IMR-90 (cell line): Measurements from ENCODE around the gene MGLL.

ENCODE experiments used
- BHLHE40 ChIP-seq: fragments of 150-350 bp; IDR thresholded peaks from 2 replicates; pipeline ENCODE4 v1.6.1; 2016; ENCODE audit warnings: mild to moderate bottlenecking, low read depth, low read length
- CEBPB ChIP-seq: IDR thresholded peaks from 2 replicates; pipeline ENCODE4 v1.6.1; 2012; ENCODE audit warnings: low read depth, low read length, improper control_type of control experiment
- CHD1 ChIP-seq: IDR thresholded peaks from 2 replicates; pipeline ENCODE4 v1.6.1; 2012; ENCODE audit warnings: low read depth, low read length, improper control_type of control experiment
- CTCF ChIP-seq: conservative IDR thresholded peaks from 2 replicates; pipeline ENCODE4 v1.5.1; 2012; ENCODE audit warnings: mild to moderate bottlenecking, low read depth, low read length, improper control_type of control experiment
- ELK1 ChIP-seq: fragments of 150-350 bp; IDR thresholded peaks from 2 replicates; pipeline ENCODE4 v1.6.1; 2016; ENCODE audit warnings: low read depth, mild to moderate bottlenecking, low read length, moderate library complexity, borderline replicate concordance
- MAFK ChIP-seq: IDR thresholded peaks from 2 replicates; pipeline ENCODE4 v1.6.1; 2012; ENCODE audit warnings: low read depth, low read length, improper control_type of control experiment
- MAZ ChIP-seq: IDR thresholded peaks from 2 replicates; pipeline ENCODE4 v1.6.1; 2012; ENCODE audit warnings: low read depth, mild to moderate bottlenecking, low read length, improper control_type of control experiment, moderate library complexity, borderline replicate concordance
- MXI1 ChIP-seq: IDR thresholded peaks from 2 replicates; pipeline ENCODE4 v1.6.1; 2012; ENCODE audit warnings: low read depth, mild to moderate bottlenecking, low read length, moderate library complexity, borderline replicate concordance
- POLR2A ChIP-seq: IDR thresholded peaks from 2 replicates; pipeline ENCODE4 v1.6.1; 2012; ENCODE audit warnings: mild to moderate bottlenecking, low read depth, low read length
- RAD21 ChIP-seq: IDR thresholded peaks from 2 replicates; pipeline ENCODE4 v1.6.1; 2012; ENCODE audit warnings: low read length, improper control_type of control experiment
- RFX5 ChIP-seq: IDR thresholded peaks from 2 replicates; pipeline ENCODE4 v1.8.0; 2012; ENCODE audit warnings: low read depth, mild to moderate bottlenecking, low read length, moderate library complexity
- SMC3 ChIP-seq: fragments of 150-350 bp; IDR thresholded peaks from 2 replicates; pipeline ENCODE4 v1.6.1; 2016; ENCODE audit warnings: low read depth, mild to moderate bottlenecking, antibody characterized with exemption, low read length, moderate library complexity
- USF2 ChIP-seq: fragments of 150-350 bp; IDR thresholded peaks from 2 replicates; pipeline ENCODE4 v1.6.1; 2017; ENCODE audit warnings: mild to moderate bottlenecking, antibody characterized with exemption, low read length, low read depth

GRCh38 chr3:127867986-127868385 lies 45.7 kb upstream of the MGLL start:
- TF ChIP-seq BHLHE40 (no peak), CTCF (no peak), CHD1 (no peak), POLR2A (no peak), RAD21 (no peak), MAZ (no peak), SMC3 (no peak), ELK1 (no peak), MXI1 (no peak), CEBPB (no peak), RFX5 (no peak), USF2 (no peak), MAFK (no peak)
